WTC11 (cell line): ENCODE results near the gene NHS.

Source experiments
- CREB1 ChIP-seq: sonication (generic); formaldehyde crosslinking; IDR thresholded peaks from 2 replicates; pipeline ENCODE4 v1.8.0; 2023; ENCODE audit warnings: mild to moderate bottlenecking, missing genetic modification reagents
- CTCF ChIP-seq: fragments of 200-600 bp; IDR thresholded peaks from 2 replicates; pipeline ENCODE4 v1.8.0; 2022; ENCODE audit warnings: antibody characterized with exemption
- MYBL2 ChIP-seq: sonication (generic); formaldehyde crosslinking; IDR thresholded peaks from 2 replicates; pipeline ENCODE4 v1.8.1; 2023; ENCODE audit warnings: mild to moderate bottlenecking, moderate library complexity, missing genetic modification reagents
- TF ChIP-seq, protein P1 (sequence below): sonication (generic); formaldehyde crosslinking; conservative IDR thresholded peaks from 2 replicates; pipeline ENCODE4 v1.8.1; 2022; ENCODE audit warnings: mild to moderate bottlenecking, missing genetic modification reagents
- TF ChIP-seq, protein P2 (sequence below): sonication (generic); formaldehyde crosslinking; IDR thresholded peaks from 2 replicates; pipeline ENCODE4 v1.8.1; 2022; ENCODE audit warnings: missing genetic modification reagents, borderline replicate concordance

- TF ChIP-seq CREB1, result no peak
- TF ChIP-seq MYBL2 (CRISPR knock-in tag), result no peak
- TF ChIP-seq CTCF, result no peak
- TF ChIP-seq, protein P1, sequence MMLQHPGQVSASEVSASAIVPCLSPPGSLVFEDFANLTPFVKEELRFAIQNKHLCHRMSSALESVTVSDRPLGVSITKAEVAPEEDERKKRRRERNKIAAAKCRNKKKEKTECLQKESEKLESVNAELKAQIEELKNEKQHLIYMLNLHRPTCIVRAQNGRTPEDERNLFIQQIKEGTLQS, result no peak
- TF ChIP-seq, protein P2, sequence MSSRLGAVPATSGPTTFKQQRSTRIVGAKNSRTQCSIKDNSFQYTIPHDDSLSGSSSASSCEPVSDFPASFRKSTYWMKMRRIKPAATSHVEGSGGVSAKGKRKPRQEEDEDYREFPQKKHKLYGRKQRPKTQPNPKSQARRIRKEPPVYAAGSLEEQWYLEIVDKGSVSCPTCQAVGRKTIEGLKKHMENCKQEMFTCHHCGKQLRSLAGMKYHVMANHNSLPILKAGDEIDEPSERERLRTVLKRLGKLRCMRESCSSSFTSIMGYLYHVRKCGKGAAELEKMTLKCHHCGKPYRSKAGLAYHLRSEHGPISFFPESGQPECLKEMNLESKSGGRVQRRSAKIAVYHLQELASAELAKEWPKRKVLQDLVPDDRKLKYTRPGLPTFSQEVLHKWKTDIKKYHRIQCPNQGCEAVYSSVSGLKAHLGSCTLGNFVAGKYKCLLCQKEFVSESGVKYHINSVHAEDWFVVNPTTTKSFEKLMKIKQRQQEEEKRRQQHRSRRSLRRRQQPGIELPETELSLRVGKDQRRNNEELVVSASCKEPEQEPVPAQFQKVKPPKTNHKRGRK, result no peak
These were observed 40.3 kb downstream of the NHS start for GRCh38 chrX:17415242-17415810.
